ENCODE data around the gene LYRM9. TPM values are rescaled to one million over a fixed set of nuclear protein-coding genes. Genes with fewer than 3 reads are reported as not detected.

Gene LYRM9
- total RNA-seq, 1 donor from 2014 or later, result 1.3 TPM

- no peak overlapping the region for H3K4me3 ChIP-seq (ENCODE audit: low read depth, low read length)
- H3K27me3 ChIP-seq (ENCODE audit: control insufficient read depth, insufficient read depth, low read length), result no peaks in the 10 kb centered on the region
- no peak for TF ChIP-seq CTCF (IDR thresholded peaks at IDR 0.05; ENCODE audit: insufficient read depth, low read length, severe bottlenecking)
- DNase-seq (ENCODE audit: low read depth) (no peak), FAIRE-seq (no peak)
- H3K36me3 ChIP-seq (ENCODE audit: control insufficient read depth, insufficient read depth, low read length), result no peaks in the 10 kb centered on the region
Measured at GRCh38 chr17:27904534-27905446, 11.6 kb upstream of the LYRM9 start.

- Histone ChIP-seq H3K36me3 (ENCODE audit: control insufficient read depth, insufficient read depth, low read length) (no peaks in the 10 kb centered on the region), H3K4me3 (ENCODE audit: low read depth, low read length) (no peak overlapping the region), H3K27me3 (ENCODE audit: control insufficient read depth, insufficient read depth, low read length) (no peaks in the 10 kb centered on the region)
- TF ChIP-seq CTCF (IDR thresholded peaks at IDR 0.05; ENCODE audit: insufficient read depth, low read length, severe bottlenecking), result no peak
- DNase-seq (ENCODE audit: low read depth), result no peak
- FAIRE-seq, result no peak
Measured at GRCh38 chr17:27904114-27904513, 10.9 kb upstream of the LYRM9 start.

GRCh38 chr17:27899525-27899924 lies 6.4 kb upstream of the LYRM9 start:
- no peak for DNase-seq (ENCODE audit: low read depth)
- TF ChIP-seq CTCF (IDR thresholded peaks at IDR 0.05; ENCODE audit: insufficient read depth, low read length, severe bottlenecking), result no peak
- H3K36me3 ChIP-seq (ENCODE audit: control insufficient read depth, insufficient read depth, low read length), result no peaks in the 10 kb centered on the region
- FAIRE-seq, result no peak
- no peak overlapping the region for H3K4me3 ChIP-seq (ENCODE audit: low read depth, low read length)
- H3K27me3 ChIP-seq (ENCODE audit: control insufficient read depth, insufficient read depth, low read length), result no peaks in the 10 kb centered on the region

- DNase-seq (ENCODE audit: low read depth), result no peak
- Histone ChIP-seq H3K4me3 (ENCODE audit: low read depth, low read length) (no peak overlapping the region), H3K27me3 (ENCODE audit: control insufficient read depth, insufficient read depth, low read length) (no peaks in the 10 kb centered on the region), H3K36me3 (ENCODE audit: control insufficient read depth, insufficient read depth, low read length) (no peaks in the 10 kb centered on the region)
- no peak for TF ChIP-seq CTCF (IDR thresholded peaks at IDR 0.05; ENCODE audit: insufficient read depth, low read length, severe bottlenecking)
- FAIRE-seq, result no peak
Measured at GRCh38 chr17:27898096-27898495, 4.9 kb upstream of the LYRM9 start.

- Histone ChIP-seq H3K36me3 (ENCODE audit: control insufficient read depth, insufficient read depth, low read length) (no peaks in the 10 kb centered on the region), H3K4me3 (ENCODE audit: low read depth, low read length) (no peak overlapping the region), H3K27me3 (ENCODE audit: control insufficient read depth, insufficient read depth, low read length) (no peaks in the 10 kb centered on the region)
- TF ChIP-seq CTCF (IDR thresholded peaks at IDR 0.05; ENCODE audit: insufficient read depth, low read length, severe bottlenecking), result no peak
- FAIRE-seq, result no peak
- DNase-seq (ENCODE audit: low read depth), result no peak
Measured at GRCh38 chr17:27896701-27897100, 3.5 kb upstream of the LYRM9 start.
